Measurements from ENCODE around the gene ZFTA. TPM values are rescaled to one million over a fixed set of nuclear protein-coding genes. Genes with fewer than 3 reads are reported as not detected.
A peak's percentile ranks its signal among the peaks of the same experiment; 100 is the strongest.

The ZFTA gene
- total and polyA plus RNA-seq, 4 donors = 1.7 to 12.1 (median 6.8) TPM

DNA sequence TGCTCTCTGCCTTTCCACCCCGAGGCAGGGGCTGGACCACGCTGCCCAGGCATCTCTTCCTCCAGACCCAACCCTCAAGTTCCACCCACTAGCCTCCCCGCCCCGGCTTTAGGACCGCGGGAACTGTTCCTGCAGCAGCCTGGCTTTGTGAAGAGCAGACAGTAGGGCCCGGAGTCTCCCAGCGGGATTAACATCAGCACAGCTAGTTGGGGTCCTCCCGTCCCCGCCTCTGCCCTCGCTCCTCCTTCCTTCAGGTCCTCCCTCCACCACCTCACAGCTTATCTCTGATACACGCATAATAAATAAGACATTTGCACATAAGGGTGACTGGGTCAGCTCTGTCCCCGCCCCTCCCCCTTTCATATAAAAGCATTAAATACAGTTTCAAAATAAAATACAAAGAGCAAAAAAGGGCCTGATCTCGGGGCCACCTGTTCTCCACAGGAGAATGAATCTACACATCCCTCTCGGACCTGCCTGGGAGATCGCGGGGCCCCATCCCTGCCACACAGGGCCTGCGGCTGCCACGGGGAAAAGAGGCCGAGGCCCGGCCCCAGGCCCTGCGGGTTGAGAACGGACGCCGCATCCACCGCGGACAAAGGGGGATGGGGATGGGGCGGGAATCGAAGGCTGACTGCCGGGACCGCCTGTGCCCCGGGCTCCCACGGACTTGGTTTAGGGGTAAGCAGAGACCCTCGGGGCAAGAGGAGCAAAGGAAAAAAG is 6.5 kb downstream of the ZFTA start:
- Histone ChIP-seq H3K9me3 (ENCODE audit: control insufficient read depth in 4 of 4, low read length in 3 of 4) (no peaks in the 10 kb centered on the region), H3K9ac (ENCODE audit: low read depth in 1 of 2, low read length in 2 of 2) (peak overlapping the region in 1 of 2 donors; percentile 37), H3K27ac (ENCODE audit: low read depth in 1 of 2, low read length in 2 of 2) (peak overlapping the region in 1 of 2 donors; percentile 98), H3K27me3 (ENCODE audit: control insufficient read depth in 4 of 4, insufficient read depth in 4 of 4, low read length in 3 of 4) (no peaks in the 10 kb centered on the region), H3K36me3 (ENCODE audit: control insufficient read depth in 4 of 4, insufficient read depth in 3 of 4, low read depth in 1 of 4, low read length in 3 of 4) (peaks cover 0 to 5% (median 2%) of the 10 kb centered on the region in 4 donors), H3K4me3 (ENCODE audit: low read depth in 1 of 3, low read length in 3 of 3) (peak overlapping the region in 2 of 3 donors; percentile 71 to 74), H3K4me1 (ENCODE audit: control insufficient read depth in 4 of 4, insufficient read depth in 4 of 4, low read length in 3 of 4) (peaks cover 9 to 58% (median 33%) of the 10 kb centered on the region in 4 donors)
- 55% methylated on average over 34 of the region's 34 CpGs for WGBS
- no peak for DNase-seq (ENCODE audit: low spot score)
- no peak for TF ChIP-seq GABPA (IDR thresholded peaks at IDR 0.05 in 1 of 2, conservative IDR thresholded peaks at IDR 0.05 in 1 of 2)
- no peak for TF ChIP-seq ATF3 (IDR thresholded peaks at IDR 0.05)
- no peak for TF ChIP-seq EGR1 (IDR thresholded peaks at IDR 0.05; ENCODE audit: low read depth in 2 of 2)
- TF ChIP-seq FOXA1 (IDR thresholded peaks at IDR 0.05) = no peak
- no peak for TF ChIP-seq REST (IDR thresholded peaks at IDR 0.05)
- TF ChIP-seq JUND (IDR thresholded peaks at IDR 0.05) = no peak
- no peak for TF ChIP-seq FOXA2 (IDR thresholded peaks at IDR 0.05)
- TF ChIP-seq, protein P1, sequence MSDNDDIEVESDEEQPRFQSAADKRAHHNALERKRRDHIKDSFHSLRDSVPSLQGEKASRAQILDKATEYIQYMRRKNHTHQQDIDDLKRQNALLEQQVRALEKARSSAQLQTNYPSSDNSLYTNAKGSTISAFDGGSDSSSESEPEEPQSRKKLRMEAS (IDR thresholded peaks at IDR 0.05) = no peak
- no peak for TF ChIP-seq YY1 (IDR thresholded peaks at IDR 0.05)
- no peak for TF ChIP-seq HNF4G (IDR thresholded peaks at IDR 0.05)
- TF ChIP-seq NR2F2 (IDR thresholded peaks at IDR 0.05) = no peak
- TF ChIP-seq RXRA (IDR thresholded peaks at IDR 0.05) = no peak
- no peak for TF ChIP-seq TAF1 (conservative IDR thresholded peaks at IDR 0.05)
- TF ChIP-seq ZBTB33 (IDR thresholded peaks at IDR 0.05) = no peak
- no peak for TF ChIP-seq RAD21 (IDR thresholded peaks at IDR 0.05)
- TF ChIP-seq, protein P2, sequence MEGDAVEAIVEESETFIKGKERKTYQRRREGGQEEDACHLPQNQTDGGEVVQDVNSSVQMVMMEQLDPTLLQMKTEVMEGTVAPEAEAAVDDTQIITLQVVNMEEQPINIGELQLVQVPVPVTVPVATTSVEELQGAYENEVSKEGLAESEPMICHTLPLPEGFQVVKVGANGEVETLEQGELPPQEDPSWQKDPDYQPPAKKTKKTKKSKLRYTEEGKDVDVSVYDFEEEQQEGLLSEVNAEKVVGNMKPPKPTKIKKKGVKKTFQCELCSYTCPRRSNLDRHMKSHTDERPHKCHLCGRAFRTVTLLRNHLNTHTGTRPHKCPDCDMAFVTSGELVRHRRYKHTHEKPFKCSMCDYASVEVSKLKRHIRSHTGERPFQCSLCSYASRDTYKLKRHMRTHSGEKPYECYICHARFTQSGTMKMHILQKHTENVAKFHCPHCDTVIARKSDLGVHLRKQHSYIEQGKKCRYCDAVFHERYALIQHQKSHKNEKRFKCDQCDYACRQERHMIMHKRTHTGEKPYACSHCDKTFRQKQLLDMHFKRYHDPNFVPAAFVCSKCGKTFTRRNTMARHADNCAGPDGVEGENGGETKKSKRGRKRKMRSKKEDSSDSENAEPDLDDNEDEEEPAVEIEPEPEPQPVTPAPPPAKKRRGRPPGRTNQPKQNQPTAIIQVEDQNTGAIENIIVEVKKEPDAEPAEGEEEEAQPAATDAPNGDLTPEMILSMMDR (IDR thresholded peaks at IDR 0.05; ENCODE audit: low read depth, low read length, missing input control) = no peak
- TF ChIP-seq HNF4A (conservative IDR thresholded peaks at IDR 0.05) = no peak
- TF ChIP-seq SP1 (IDR thresholded peaks at IDR 0.05) = no peak
